ENCODE measurements around the gene USP25. TPM values are rescaled to one million over a fixed set of nuclear protein-coding genes. Genes with fewer than 3 reads are reported as not detected.
A peak's percentile ranks its signal among the peaks of the same experiment; 100 is the strongest.

Gene USP25
- total and polyA plus RNA-seq, 9 of the 15 experiments (the other 6 are each of a cell fraction or from before 2014, with no cell fraction given) = 7.8 to 44.9 (median 31.4) TPM

DNA sequence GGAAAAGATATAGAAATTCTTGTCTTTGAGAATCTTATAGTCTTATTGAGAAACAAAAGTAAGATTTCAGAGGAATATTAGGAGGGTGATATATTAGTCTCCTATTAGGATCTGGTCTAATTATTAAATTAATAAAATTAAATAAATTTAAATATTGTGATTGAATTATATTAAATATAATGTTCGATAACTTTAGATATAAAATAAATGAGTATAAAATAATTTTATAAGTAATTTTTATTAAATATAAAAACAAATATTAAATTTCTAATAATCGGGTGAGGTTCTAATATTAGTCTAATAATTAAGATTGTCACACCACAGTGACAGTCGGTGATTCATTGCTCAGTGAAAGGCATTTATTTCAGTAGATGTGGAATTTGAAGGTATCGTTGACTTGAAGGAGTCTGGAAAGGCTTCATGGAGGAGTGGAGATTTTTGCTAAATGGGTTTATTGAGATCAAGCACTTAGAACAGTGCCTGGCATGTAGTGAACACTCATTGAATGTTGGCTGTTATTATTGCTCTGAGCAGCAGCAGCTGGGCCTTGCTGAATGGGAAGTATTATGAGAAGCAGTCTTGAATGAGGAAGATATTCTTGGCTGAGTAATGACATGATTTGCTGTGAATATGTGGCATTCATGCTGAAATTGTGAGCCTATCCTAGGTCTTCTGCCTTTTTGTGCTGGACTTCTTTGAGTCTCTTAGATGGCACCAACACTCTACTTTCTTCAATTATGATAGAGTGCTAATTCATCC, 74.6 kb downstream of the USP25 start:
- no peaks in the 10 kb centered on the region for H3K4me1 ChIP-seq (replicated peaks in 1 of 2; ENCODE audit: control insufficient read depth in 2 of 2, insufficient read depth in 2 of 2, low read length in 2 of 2)
- WGBS (ENCODE audit: insufficient coverage, low coverage, missing lambda C conversion rate) = 94% methylated on average over 4 of the region's 4 CpGs
- intact Hi-C loops (cut with micrococcal nuclease) (no loop called here), in situ Hi-C loops (cut with MboI) (no loop called here)
- TF ChIP-seq, protein P1, sequence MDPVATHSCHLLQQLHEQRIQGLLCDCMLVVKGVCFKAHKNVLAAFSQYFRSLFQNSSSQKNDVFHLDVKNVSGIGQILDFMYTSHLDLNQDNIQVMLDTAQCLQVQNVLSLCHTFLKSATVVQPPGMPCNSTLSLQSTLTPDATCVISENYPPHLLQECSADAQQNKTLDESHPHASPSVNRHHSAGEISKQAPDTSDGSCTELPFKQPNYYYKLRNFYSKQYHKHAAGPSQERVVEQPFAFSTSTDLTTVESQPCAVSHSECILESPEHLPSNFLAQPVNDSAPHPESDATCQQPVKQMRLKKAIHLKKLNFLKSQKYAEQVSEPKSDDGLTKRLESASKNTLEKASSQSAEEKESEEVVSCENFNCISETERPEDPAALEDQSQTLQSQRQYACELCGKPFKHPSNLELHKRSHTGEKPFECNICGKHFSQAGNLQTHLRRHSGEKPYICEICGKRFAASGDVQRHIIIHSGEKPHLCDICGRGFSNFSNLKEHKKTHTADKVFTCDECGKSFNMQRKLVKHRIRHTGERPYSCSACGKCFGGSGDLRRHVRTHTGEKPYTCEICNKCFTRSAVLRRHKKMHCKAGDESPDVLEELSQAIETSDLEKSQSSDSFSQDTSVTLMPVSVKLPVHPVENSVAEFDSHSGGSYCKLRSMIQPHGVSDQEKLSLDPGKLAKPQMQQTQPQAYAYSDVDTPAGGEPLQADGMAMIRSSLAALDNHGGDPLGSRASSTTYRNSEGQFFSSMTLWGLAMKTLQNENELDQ (CRISPR knock-in tag; IDR thresholded peaks at IDR 0.05; ENCODE audit: borderline replicate concordance) = no peak
- TF ChIP-seq DACH1 (IDR thresholded peaks at IDR 0.05; ENCODE audit: partially characterized antibody) (peak; percentile 57), HNRNPUL1 (IDR thresholded peaks at IDR 0.05; ENCODE audit: low read length) (no peak), KDM5B (IDR thresholded peaks at IDR 0.05; ENCODE audit: insufficient replicate concordance, low read depth, low read length) (no peak)
- no peak for FAIRE-seq
- ChIA-PET POLR2A (no interaction called here), CTCF (ENCODE audit: low intra/inter-chr PET ratio) (no interaction called here)
- peaks cover 10% of the 10 kb centered on the region; the same call in 2 of the 3 replicates for H3K79me2 ChIP-seq (ENCODE audit: control insufficient read depth, insufficient read depth, low read length)
- no peaks in the 10 kb centered on the region for H3K9me3 ChIP-seq (replicated peaks; ENCODE audit: control insufficient read depth, insufficient read depth, low read depth, low read length)
- no peak overlapping the region for H3K4me3 ChIP-seq
- no peak overlapping the region for H2AFZ ChIP-seq (ENCODE audit: low read depth, low read length)
- no peak overlapping the region for H3K27ac ChIP-seq (ENCODE audit: extremely low read depth, low read depth, low read length)
- DNase-seq (ENCODE audit: extremely low read depth in 1 of 4, low spot score in 3 of 4) = no peak
- BruUV-seq (replicated peaks) = no TSS peak
- no peak for ATAC-seq
- H3K9me1 ChIP-seq (ENCODE audit: control insufficient read depth, insufficient read depth, low read length) = no peaks in the 10 kb centered on the region
- H3K27me3 ChIP-seq (ENCODE audit: control insufficient read depth in 2 of 2, insufficient read depth in 2 of 2, low read length in 2 of 2) = no peaks in the 10 kb centered on the region
- H4K20me1 ChIP-seq (replicated peaks; ENCODE audit: control insufficient read depth, insufficient read depth, low read length) = no peaks in the 10 kb centered on the region
- H3K4me2 ChIP-seq (ENCODE audit: insufficient read depth, low read length) = no peak overlapping the region
- H3K36me3 ChIP-seq (ENCODE audit: control insufficient read depth, insufficient read depth, low read length) = peaks cover 38% of the 10 kb centered on the region
- no peak overlapping the region for H3K9ac ChIP-seq (ENCODE audit: insufficient read depth in 1 of 2, low read depth in 2 of 2, low read length in 2 of 2)
